SHP77 (cell line): ENCODE data around the gene PLA2G4D.

Experiments
- DNase-seq, 2 experiments: peaks; one replicate each; lab custom pipeline; 2025; lab: John Stamatoyannopoulos, UW

PLA2G4D gene

DNA sequence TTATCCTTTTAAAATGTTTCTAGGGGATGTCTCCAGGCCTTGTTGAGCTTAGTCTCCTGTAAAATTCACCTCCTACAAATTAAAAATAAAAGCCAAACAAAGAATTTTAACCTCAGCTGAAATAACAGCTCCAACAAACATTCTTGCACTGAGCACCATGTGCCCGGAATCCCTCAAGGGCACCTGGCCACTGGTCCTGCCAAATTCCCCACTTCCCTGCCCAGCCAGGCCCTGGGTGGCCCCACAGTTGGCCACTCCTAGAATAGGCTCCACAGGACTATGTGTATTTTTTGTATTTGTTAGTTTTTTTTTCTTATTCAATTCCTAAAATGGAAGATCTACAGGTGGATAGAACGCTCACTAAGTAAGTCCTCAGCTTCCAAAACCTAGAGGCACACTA is 40.4 kb downstream of the PLA2G4D start:
- DNase-seq: no peak

DNA sequence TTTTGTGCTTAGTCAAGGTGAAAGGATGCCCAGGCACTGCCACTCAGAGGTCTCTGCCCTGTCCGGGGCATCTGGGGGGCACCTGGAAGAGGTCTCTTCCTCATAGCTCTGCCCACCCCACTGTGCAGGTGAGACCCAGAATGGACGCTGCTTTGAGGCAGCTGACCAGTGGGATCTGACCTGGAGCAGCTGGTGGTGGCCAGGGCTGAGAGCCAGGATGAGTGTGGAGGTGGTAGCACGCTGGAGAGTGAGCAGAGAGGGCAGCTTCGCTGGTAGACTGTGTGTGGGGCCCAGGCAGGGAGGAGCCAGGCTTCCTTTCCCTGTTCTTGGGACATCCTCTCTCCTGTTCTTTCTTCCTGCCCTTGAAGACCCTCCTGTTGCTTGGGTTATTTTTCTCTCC is 41.4 kb downstream of the PLA2G4D start:
- DNase-seq: no peak

DNA sequence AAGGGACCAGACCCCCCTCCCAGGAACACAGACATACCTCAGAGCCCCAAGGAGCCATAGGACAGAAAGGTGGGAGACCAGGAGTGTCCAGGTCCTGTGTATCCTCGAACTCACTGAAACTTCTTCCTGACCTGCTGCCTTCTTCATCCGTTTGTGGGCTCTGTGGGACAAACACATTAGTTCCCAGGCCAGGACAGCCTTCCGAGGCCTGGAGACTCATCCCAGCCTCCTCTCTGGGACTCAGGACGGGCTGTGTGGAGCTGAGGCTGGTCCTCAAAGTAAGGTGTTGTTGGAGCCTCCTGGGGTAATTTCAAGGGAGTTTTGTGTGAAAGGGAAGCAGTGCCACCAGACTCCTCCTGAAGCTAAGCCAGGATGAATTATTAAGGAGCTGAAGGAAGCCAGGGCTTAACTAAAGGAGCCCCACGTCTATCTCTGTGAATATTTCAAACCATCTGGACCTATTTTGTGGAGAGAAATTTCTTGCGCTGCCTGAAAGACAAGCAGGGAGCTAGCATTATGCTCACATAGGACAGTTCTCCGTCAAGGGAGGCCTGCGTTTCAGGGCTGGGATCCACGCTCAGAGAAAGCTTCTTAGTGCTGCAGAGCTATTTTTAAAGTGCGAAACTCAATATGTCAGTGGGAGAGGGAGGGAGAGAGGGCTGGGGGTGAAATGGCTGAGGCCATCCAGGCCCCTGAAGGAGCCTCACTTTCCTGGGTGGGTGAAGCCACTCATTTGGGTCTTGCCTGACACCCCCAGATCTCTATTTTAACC is 43.7 kb downstream of the PLA2G4D start:
- DNase-seq: no peak

- DNase-seq: no peak
Measured at GRCh38 chr15:42048821-42049200, 45.6 kb downstream of the PLA2G4D start.

DNA sequence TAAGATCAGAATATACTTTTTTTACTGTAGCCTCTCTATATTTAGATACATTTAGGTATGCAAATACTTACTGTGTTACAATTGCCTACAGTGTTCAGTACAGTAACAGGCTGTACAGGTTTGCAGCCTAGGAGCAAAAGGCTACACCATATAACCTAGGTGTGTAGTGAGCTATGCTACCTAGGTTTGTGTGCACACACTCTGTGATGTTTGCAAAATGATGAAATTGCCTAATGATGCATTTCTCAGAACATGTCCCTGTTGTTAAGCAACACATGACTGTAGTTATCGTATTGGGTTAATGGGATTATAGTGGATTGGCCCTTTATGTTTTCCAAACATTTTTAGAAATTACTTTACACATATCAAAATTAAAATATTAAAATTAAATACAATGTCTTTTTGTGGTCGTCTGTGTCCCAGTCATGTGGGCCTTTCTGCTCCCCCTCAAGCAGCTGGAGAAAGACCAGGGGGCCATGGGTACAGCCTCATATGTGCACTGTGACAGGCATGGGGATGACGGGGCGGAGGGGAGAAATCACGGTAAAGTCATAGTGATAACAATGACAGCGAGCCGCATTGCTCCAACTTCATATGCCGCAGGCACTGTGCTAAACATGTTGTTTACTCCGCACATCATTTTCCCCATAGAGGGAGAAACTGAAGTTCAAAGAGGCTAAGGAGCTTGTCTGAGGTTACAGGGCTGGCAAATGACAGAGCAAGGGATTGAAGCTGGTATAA is 46.1 kb downstream of the PLA2G4D start:
- no peak for DNase-seq

DNA sequence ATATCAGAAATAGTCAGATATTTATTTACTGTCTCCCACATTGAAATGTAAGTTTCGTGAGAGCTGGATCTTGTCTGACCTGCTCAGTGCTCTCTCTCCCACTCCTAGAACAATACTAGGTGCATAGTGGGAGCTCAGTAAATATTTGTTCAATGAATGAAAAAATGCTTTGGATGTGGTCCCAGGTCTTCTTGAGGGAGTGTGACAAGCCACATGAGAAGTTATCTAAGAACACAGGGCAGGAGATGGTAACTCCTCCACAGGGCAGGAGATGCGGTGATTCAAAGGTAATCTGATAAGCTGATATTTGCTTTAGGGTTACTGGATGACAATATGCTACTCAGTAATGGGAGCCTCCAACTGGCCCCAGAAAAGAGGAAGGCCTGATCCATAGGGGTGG is 47.8 kb downstream of the PLA2G4D start:
- DNase-seq: no peak

GRCh38 chr15:42045211-42045615 is 49.1 kb downstream of the PLA2G4D start:
- no peak for DNase-seq

- no peak for DNase-seq
Measured at GRCh38 chr15:42042602-42043400, 51.6 kb downstream of the PLA2G4D start.

GRCh38 chr15:42038401-42038800 is 56.0 kb downstream of the PLA2G4D start:
- no peak for DNase-seq

DNA sequence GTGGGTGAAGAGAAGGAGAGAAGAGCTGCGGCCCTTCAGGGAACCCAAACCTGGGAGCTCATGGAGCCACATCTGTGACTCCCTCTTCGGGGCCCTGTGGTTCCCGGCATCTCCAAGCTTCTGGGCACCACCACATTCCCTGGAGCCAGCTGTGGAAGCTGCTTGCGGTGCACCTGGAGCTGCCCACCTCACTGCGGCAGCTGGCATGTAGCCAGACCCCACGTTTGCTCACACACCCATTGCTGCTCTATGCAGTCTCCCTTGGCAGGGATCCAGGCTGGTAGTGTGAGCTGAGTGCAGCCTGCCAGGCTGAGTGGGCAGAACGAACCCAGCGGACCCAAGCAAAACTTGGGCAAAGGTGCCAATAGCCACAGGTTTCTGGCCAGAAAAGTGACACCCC is 56.7 kb downstream of the PLA2G4D start:
- peak; percentile 78 to 88 for DNase-seq

- DNase-seq: no peak
Measured at GRCh38 chr15:42036966-42037365, 57.4 kb downstream of the PLA2G4D start.

DNA sequence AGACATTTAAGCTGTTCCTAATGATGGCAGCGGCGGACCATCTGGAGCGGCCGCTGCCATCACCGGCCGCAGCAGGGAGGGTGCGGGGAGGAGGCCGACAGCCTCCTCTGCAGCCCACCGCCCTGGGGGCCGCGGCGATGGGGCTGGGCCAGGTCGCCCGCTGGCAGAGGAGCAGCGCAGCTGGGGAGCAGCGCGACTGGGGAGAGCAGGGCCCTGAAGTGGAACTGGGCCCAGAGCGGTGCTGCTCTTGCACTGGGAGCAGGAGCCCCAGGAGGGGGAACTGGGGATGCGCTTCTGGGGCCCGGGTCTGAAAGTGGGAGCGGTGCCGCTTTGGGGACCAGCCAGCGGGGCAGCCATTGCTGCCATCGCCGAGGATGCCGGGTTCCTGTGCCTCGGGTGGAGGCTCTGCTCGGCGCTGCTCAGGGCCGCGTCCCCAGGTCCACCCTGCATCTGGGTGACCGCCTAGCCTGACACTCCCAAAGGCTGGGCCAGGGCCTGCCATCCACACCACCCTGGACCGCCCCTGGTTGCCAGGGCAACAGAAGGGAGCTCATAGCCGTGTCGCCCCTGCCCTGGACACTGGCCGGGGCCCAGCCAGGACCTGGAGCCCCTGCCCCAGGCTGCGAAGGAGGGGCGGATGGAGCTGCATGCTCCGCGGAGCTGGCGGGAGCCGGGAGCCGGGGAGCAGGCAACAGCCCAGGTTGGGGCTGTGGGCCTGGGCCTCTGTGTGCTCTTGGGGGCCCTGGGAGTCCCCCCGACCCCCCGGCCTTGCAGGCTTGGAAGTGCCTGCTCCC is 58.1 kb downstream of the PLA2G4D start:
- no peak for DNase-seq

DNA sequence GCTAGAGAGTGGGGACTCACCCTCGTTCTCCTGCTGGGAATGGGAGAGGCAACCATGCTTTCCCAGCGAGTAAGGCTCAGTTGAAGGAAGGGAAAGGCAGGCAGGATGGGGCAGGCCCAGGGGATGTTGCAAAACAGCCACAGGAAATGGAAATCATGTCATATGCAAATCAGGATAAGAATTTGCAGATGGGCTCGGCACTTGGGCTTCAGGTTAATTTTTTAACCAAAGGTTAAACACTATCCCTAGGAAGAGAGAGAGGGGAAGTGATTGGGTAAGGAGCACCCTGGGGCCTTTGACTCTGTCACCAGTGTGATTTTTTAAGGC is 59.0 kb downstream of the PLA2G4D start:
- no peak for DNase-seq

DNA sequence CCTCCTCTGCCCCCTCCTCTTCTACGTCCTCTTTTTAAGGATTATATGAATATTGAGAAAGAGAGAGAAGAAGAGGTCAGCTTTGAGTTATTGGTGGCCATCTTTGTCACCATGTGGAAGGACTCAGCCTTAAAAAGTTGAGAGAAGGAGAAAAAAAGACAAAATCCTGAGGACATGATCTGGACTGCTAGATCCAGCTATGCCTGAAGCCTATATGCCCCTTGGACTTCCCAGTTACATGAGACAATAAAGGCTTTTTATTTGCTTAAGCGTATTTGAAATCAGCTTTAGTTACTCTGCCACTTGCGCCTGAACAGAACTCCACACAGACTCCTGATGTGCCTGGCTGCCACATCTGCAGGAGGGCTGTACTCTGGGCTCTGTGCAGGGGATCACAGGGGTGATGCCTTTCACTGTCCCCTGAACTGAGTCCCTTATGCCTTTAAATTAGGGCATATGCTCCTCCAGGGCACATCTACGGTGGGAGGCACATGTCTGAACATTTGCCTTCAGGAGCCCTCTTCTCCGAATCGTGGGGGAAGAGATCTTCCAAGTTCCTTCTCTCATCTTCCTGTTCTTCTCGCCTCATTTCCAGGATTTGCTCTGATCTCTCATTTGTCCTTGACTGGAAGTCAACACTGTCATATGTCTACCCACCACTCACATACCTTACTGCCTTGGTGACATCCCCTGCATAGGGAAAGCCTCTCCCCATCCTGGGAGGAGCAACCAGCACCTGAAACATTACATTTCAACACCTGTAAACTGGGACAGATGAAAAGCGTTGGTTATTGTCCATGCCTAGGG is 59.5 kb downstream of the PLA2G4D start:
- no peak for DNase-seq

DNA sequence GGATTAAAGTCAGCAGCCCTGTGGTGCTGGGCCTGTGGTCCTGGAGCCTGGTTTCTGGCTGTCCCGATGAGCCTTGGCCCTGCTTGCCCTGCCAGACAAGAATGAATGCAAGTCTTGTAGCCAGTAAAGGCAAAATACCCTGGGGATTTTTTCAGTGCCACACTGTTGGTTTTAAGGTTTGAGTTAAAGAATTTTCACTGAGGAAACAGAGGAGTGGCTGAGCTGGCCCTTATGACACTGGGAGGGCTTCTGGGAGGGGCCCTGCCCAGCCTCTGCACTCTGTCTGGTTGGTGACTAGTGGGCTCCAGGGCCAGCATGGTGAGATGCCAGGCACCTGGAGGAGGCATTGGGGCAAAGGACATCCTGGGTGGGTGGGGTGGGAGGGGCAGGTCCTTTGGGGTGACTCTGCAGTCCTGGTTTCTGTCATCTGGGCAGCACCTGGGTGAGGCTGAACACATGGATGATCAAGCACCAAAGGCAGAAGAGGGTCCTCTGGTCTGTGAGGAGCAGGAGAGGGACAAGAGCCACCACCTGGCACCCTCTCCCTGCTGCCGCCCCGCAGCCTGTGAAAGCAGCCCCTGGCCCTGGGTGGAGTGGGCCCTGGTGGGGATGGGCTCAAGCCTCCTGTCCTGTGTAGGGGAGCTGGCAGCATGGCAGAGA is 61.0 kb downstream of the PLA2G4D start:
- no peak for DNase-seq

GRCh38 chr15:42032376-42033213 is 61.8 kb downstream of the PLA2G4D start:
- no peak for DNase-seq

- no peak for DNase-seq
Measured at GRCh38 chr15:42031198-42031915, 63.0 kb downstream of the PLA2G4D start.

- no peak for DNase-seq
Measured at GRCh38 chr15:42027521-42027920, 66.8 kb downstream of the PLA2G4D start.

DNA sequence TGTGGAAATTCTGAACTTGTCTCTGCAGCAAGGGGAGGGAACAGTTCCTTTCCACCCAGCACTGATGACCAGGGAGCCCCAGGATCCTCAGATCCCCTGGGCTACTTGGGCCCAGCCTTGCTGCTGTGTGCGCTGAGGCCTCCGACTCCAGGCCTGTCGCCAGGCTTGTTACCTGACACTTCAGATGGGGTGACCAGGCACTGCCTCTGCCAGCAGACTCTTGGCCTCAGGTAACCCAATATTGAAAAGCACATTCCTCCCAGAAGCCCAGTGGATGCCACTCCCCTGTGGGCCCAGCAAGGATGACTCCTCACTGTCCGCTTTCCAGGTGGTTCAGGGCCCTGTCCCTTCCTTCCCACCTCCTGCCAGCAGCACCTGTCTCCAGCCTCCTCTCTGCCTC is 70.1 kb downstream of the PLA2G4D start:
- no peak for DNase-seq
